GM18909 (cell line): ENCODE data around the gene PDE11A.
"Not testable (repeated sequence)": the region's sequence is repeated elsewhere in the genome, so short reads cannot be mapped to it uniquely, and the experiment has no call there.

Experiments
- ATAC-seq: cut with Tn5 transposase; IDR thresholded peaks from one replicate; pipeline ENCODE4 v1.9.1; 2021; ENCODE audit warnings: mild to moderate bottlenecking; ENCODE audit not compliant: unreplicated experiment, poor library complexity

The PDE11A gene

GRCh38 chr2:178012639-178013038 is 59.9 kb downstream of the PDE11A start:
- ATAC-seq = no peak

GRCh38 chr2:178009813-178010212 is 62.8 kb downstream of the PDE11A start:
- ATAC-seq = no peak

- ATAC-seq = no peak
Observed at GRCh38 chr2:178008636-178009289, 63.8 kb downstream of the PDE11A start.

GRCh38 chr2:178006710-178007109 is 65.9 kb downstream of the PDE11A start:
- ATAC-seq = no peak

- ATAC-seq = no peak
Observed at GRCh38 chr2:178005756-178006155, 66.8 kb downstream of the PDE11A start.

- ATAC-seq = no peak
Observed at GRCh38 chr2:178002038-178002437, 70.5 kb downstream of the PDE11A start.

GRCh38 chr2:177998996-177999395 is 73.6 kb downstream of the PDE11A start:
- ATAC-seq = no peak

GRCh38 chr2:177998006-177998405 is 74.6 kb downstream of the PDE11A start:
- no peak for ATAC-seq

GRCh38 chr2:177992992-177993391 is 79.6 kb downstream of the PDE11A start:
- ATAC-seq = no peak

- ATAC-seq = no peak
Observed at GRCh38 chr2:177989029-177989885, 83.3 kb downstream of the PDE11A start.

GRCh38 chr2:177984749-177985148 is 87.8 kb downstream of the PDE11A start:
- no peak for ATAC-seq

- ATAC-seq = peak; percentile 71
Observed at GRCh38 chr2:177983183-177983788, 89.3 kb downstream of the PDE11A start.

GRCh38 chr2:177972782-177973181 is 99.8 kb downstream of the PDE11A start:
- ATAC-seq = no peak

- no peak for ATAC-seq
Observed at GRCh38 chr2:177972123-177972522, 100.5 kb downstream of the PDE11A start.

- ATAC-seq = no peak
Observed at GRCh38 chr2:177970670-177971454, 101.7 kb downstream of the PDE11A start.

- no peak for ATAC-seq
Observed at GRCh38 chr2:177964892-177965291, 107.7 kb downstream of the PDE11A start.

- no peak for ATAC-seq
Observed at GRCh38 chr2:177952151-177952550, 120.4 kb downstream of the PDE11A start.

GRCh38 chr2:177947598-177947997 is 125.0 kb downstream of the PDE11A start:
- not testable (repeated sequence) for ATAC-seq

GRCh38 chr2:177944530-177944929 is 128.0 kb downstream of the PDE11A start:
- not testable (repeated sequence) for ATAC-seq

GRCh38 chr2:177942731-177943130 is 129.8 kb downstream of the PDE11A start:
- no peak for ATAC-seq
